SK-N-SH treated with all-trans-retinoic acid at 6 μM for 48 hours (cell line): ENCODE results near the gene RAPGEF4.

Experiments
- ARNTL ChIP-seq: fragments of 450-650 bp; formaldehyde crosslinking; IDR thresholded peaks from 2 replicates; pipeline ENCODE4 v1.5.0; 2020; ENCODE audit warnings: low read depth, mild to moderate bottlenecking, moderate library complexity, borderline replicate concordance
- OSR1 ChIP-seq: fragments of 250-450 bp; sonication (Bioruptor Pico); IDR thresholded peaks from 2 replicates; pipeline ENCODE4 v1.8.0; 2022; ENCODE audit warnings: moderate library complexity, mild to moderate bottlenecking, inconsistent platforms
- ZNF565 ChIP-seq: fragments of 450-650 bp; formaldehyde crosslinking; conservative IDR thresholded peaks from 2 replicates; pipeline ENCODE4 v1.5.0; 2020; ENCODE audit warnings: low read depth, mild to moderate bottlenecking, moderate library complexity
- ZNF70 ChIP-seq: fragments of 450-650 bp; formaldehyde crosslinking; IDR thresholded peaks from 2 replicates; pipeline ENCODE4 v1.5.0; 2020; ENCODE audit warnings: mild to moderate bottlenecking, moderate library complexity
- TF ChIP-seq, protein P1 (sequence below): fragments of 250-450 bp; sonication (Bioruptor Pico); IDR thresholded peaks from 2 replicates; pipeline ENCODE4 v1.8.0; 2020; ENCODE audit warnings: mild to moderate bottlenecking, moderate library complexity, borderline replicate concordance

GRCh38 chr2:172713365-172713875, 22.2 kb upstream of the RAPGEF4 start:
- TF ChIP-seq, protein P1, sequence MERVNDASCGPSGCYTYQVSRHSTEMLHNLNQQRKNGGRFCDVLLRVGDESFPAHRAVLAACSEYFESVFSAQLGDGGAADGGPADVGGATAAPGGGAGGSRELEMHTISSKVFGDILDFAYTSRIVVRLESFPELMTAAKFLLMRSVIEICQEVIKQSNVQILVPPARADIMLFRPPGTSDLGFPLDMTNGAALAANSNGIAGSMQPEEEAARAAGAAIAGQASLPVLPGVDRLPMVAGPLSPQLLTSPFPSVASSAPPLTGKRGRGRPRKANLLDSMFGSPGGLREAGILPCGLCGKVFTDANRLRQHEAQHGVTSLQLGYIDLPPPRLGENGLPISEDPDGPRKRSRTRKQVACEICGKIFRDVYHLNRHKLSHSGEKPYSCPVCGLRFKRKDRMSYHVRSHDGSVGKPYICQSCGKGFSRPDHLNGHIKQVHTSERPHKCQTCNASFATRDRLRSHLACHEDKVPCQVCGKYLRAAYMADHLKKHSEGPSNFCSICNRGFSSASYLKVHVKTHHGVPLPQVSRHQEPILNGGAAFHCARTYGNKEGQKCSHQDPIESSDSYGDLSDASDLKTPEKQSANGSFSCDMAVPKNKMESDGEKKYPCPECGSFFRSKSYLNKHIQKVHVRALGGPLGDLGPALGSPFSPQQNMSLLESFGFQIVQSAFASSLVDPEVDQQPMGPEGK (CRISPR knock-in tag), result no peak
- TF ChIP-seq ZNF70 (CRISPR knock-in tag), result no peak
- no peak for TF ChIP-seq OSR1 (CRISPR knock-in tag)
- no peak for TF ChIP-seq ZNF565 (CRISPR knock-in tag)
- TF ChIP-seq ARNTL (CRISPR knock-in tag), result no peak
